HepG2 (cell line): ENCODE measurements around the gene NRAP. TPM values are rescaled to one million over a fixed set of nuclear protein-coding genes. Genes with fewer than 3 reads are reported as not detected.

ENCODE experiments used
- CREBL2 ChIP-seq: sonication (generic); formaldehyde crosslinking; IDR thresholded peaks from 2 replicates; pipeline ENCODE4 v1.8.1; 2023; ENCODE audit warnings: missing genetic modification reagents, mild to moderate bottlenecking, borderline replicate concordance
- EHMT2 ChIP-seq: fragments of 200-600 bp; sonication (generic); IDR thresholded peaks from 2 replicates; pipeline ENCODE4 v1.7.0; 2017; ENCODE audit warnings: antibody characterized with exemption, low read depth, low read length, borderline replicate concordance
- GLI4 ChIP-seq: sonication (generic); formaldehyde crosslinking; IDR thresholded peaks from 2 replicates; pipeline ENCODE4 v1.5.1; 2020; ENCODE audit warnings: missing genetic modification reagents, mild to moderate bottlenecking, moderate library complexity, borderline replicate concordance
- HNRNPH1 ChIP-seq: fragments of 200-400 bp; formaldehyde crosslinking; optimal IDR thresholded peaks from 2 replicates; pipeline ENCODE3; 2017; ENCODE audit warnings: mild to moderate bottlenecking, low read depth, low read length
- KDM4B ChIP-seq: sonication (generic); formaldehyde crosslinking; IDR thresholded peaks from 2 replicates; pipeline ENCODE4 v1.4.0; 2020; ENCODE audit warnings: missing genetic modification reagents
- KLF13 ChIP-seq: sonication (generic); formaldehyde crosslinking; IDR thresholded peaks from 2 replicates; pipeline ENCODE4 v1.4.0; 2020; ENCODE audit warnings: mild to moderate bottlenecking, missing genetic modification reagents
- NFIC ChIP-seq: IDR thresholded peaks from 2 replicates; pipeline ENCODE4 v1.6.1; 2012; ENCODE audit warnings: mild to moderate bottlenecking, low read length, inconsistent platforms
- PHF21A ChIP-seq: sonication (generic); formaldehyde crosslinking; IDR thresholded peaks from 2 replicates; pipeline ENCODE4 v1.5.0; 2020; ENCODE audit warnings: mild to moderate bottlenecking, missing genetic modification reagents
- PRDM15 ChIP-seq: sonication (generic); formaldehyde crosslinking; IDR thresholded peaks from 2 replicates; pipeline ENCODE4 v1.4.0; 2020; ENCODE audit warnings: missing genetic modification reagents
- RAD21 ChIP-seq: fragments of 450-650 bp; formaldehyde crosslinking; IDR thresholded peaks from 2 replicates; pipeline ENCODE4 v1.5.0; 2020; ENCODE audit warnings: mild to moderate bottlenecking
- SP1 ChIP-seq, 2 experiments: fragments of 450-650 bp in 1 of 2; sonication (generic) in 1 of 2; formaldehyde crosslinking in 1 of 2; IDR thresholded peaks; 2 replicates each; pipeline versions ENCODE4 v1.4.0 to v1.6.1; 2016 to 2020; ENCODE audit warnings: missing genetic modification reagents in 1 of 2
- TBX2 ChIP-seq: sonication (generic); formaldehyde crosslinking; IDR thresholded peaks from 2 replicates; pipeline ENCODE4 v1.5.0; 2020; ENCODE audit warnings: missing genetic modification reagents, mild to moderate bottlenecking, borderline replicate concordance
- TFE3 ChIP-seq: IDR thresholded peaks from 2 replicates; pipeline ENCODE4 v1.6.1; 2016
- TIGD3 ChIP-seq: sonication (generic); formaldehyde crosslinking; IDR thresholded peaks from 2 replicates; pipeline ENCODE4 v1.5.1; 2020; ENCODE audit warnings: mild to moderate bottlenecking, missing genetic modification reagents, borderline replicate concordance
- TP53 ChIP-seq: sonication (generic); formaldehyde crosslinking; conservative IDR thresholded peaks from 2 replicates; pipeline ENCODE4 v1.4.0; 2020; ENCODE audit warnings: missing genetic modification reagents
- ZBTB25 ChIP-seq: IDR thresholded peaks from 2 replicates; pipeline ENCODE4 v1.6.1; 2018; ENCODE audit warnings: missing genetic modification reagents
- ZFP90 ChIP-seq: sonication (generic); formaldehyde crosslinking; IDR thresholded peaks from 2 replicates; pipeline ENCODE4 v1.8.0; 2022; ENCODE audit warnings: missing genetic modification reagents, mild to moderate bottlenecking, inconsistent platforms, borderline replicate concordance
- ZMAT3 ChIP-seq: sonication (generic); formaldehyde crosslinking; conservative IDR thresholded peaks from 2 replicates; pipeline ENCODE4 v1.7.0; 2021; ENCODE audit warnings: missing genetic modification reagents
- ZNF3 ChIP-seq: IDR thresholded peaks from 2 replicates; pipeline ENCODE4 v1.7.0; 2017; ENCODE audit warnings: inconsistent platforms
- ZNF343 ChIP-seq: sonication (generic); formaldehyde crosslinking; IDR thresholded peaks from 2 replicates; pipeline ENCODE4 v1.4.0; 2020; ENCODE audit warnings: mild to moderate bottlenecking, missing genetic modification reagents
- ZNF496 ChIP-seq: sonication (generic); formaldehyde crosslinking; IDR thresholded peaks from 2 replicates; pipeline ENCODE4 v1.8.1; 2023; ENCODE audit warnings: mild to moderate bottlenecking, moderate library complexity, missing genetic modification reagents; ENCODE audit not compliant: insufficient replicate concordance
- ZNF674 ChIP-seq: sonication (generic); formaldehyde crosslinking; IDR thresholded peaks from 2 replicates; pipeline ENCODE4 v1.5.0; 2020; ENCODE audit warnings: low read depth, mild to moderate bottlenecking, missing genetic modification reagents
- ZNF850 ChIP-seq: sonication (generic); formaldehyde crosslinking; conservative IDR thresholded peaks from 2 replicates; pipeline ENCODE4 v1.9.0; 2021; ENCODE audit warnings: mild to moderate bottlenecking, missing genetic modification reagents
- polyA plus RNA-seq, 8 experiments: library from polyadenylated mRNA; depleted of rRNA in 3 of 8; stranded (reverse) in 7 of 8; unstranded in 1 of 8; fragments of >200 nt; fragmentation: Illumina TruSeq in 4 of 8; extraction: Trizol in 4 of 8; gene quantifications; 2 replicates each; pipeline versions ENCODE4 v1.2.1 to v1.2.3, GENCODE V29; 2011 to 2016; ENCODE audit warnings: low read depth in 4 of 8, missing spikeins in 1 of 8, mixed read lengths in 1 of 8; ENCODE audit not compliant: insufficient read depth in 1 of 8
- total RNA-seq, 5 experiments: library from RNA; depleted of rRNA; stranded (reverse); fragments of >200 nt; fragmentation: Illumina TruSeq; extraction: Trizol; gene quantifications; 2 replicates each; pipeline ENCODE4 v1.2.3, GENCODE V29; 2016; ENCODE audit warnings: low read depth in 1 of 5

Gene NRAP
- total and polyA plus RNA-seq, 2 of the 13 experiments (the other 11 are each of a cell fraction or from before 2014, with no cell fraction given): not detected

GRCh38 chr10:113679463-113680189 is 15.8 kb upstream of the NRAP start, which contains the start of gene CASP7 (continued):
- TF ChIP-seq TP53 (no peak), ZNF850 (CRISPR knock-in tag) (no peak), ZNF496 (CRISPR knock-in tag) (no peak), NFIC (no peak), KDM4B (CRISPR knock-in tag) (no peak), ZNF674 (CRISPR knock-in tag) (no peak), SP1 (IDR thresholded peaks at IDR 0.05) (no peak), SP1 (CRISPR knock-in tag; IDR thresholded peaks at IDR 0.05) (peak; percentile 32; the same call in 1 of the 2 replicates), KLF13 (CRISPR knock-in tag) (no peak), RAD21 (CRISPR knock-in tag) (peak; percentile 41), TBX2 (CRISPR knock-in tag) (peak; percentile 69), ZNF343 (CRISPR knock-in tag) (no peak), ZNF3 (no peak), TFE3 (no peak), PRDM15 (CRISPR knock-in tag) (no peak), ZBTB25 (CRISPR knock-in tag) (no peak; the same call in 1 of the 2 replicates), GLI4 (0 out of 2 replicates have a peak, but pooled peaks have one; percentile 17), ZMAT3 (CRISPR knock-in tag) (no peak), ZFP90 (no peak), TIGD3 (CRISPR knock-in tag) (no peak), EHMT2 (no peak), PHF21A (CRISPR knock-in tag) (no peak; the same call in 1 of the 2 replicates), HNRNPH1 (no peak), CREBL2 (CRISPR knock-in tag) (no peak)
